Progenitor cell of endocrine pancreas (in vitro differentiated cells): ENCODE measurements around the gene ZNF343. TPM values are rescaled to one million over a fixed set of nuclear protein-coding genes. Genes with fewer than 3 reads are reported as not detected.

Experiments used
- DNase-seq: peaks from one replicate; pipeline ENCODE4 v3.0.0; 2021; ENCODE audit warnings: low spot score; ENCODE audit not compliant: unreplicated experiment
- H3K27ac Mint-ChIP-seq: 2 replicates; pipeline ENCODE4 v1.8.0; 2021; ENCODE audit warnings: mild to moderate bottlenecking, moderate library complexity, mixed read lengths
- H3K27me3 Mint-ChIP-seq: 2 replicates; pipeline ENCODE4 v1.8.0; 2021; ENCODE audit warnings: mixed read lengths
- H3K36me3 Mint-ChIP-seq: 2 replicates; pipeline ENCODE4 v1.8.0; 2022; ENCODE audit warnings: mixed read lengths; ENCODE audit not compliant: insufficient read depth
- H3K4me1 Mint-ChIP-seq: 2 replicates; pipeline ENCODE4 v1.8.0; 2021; ENCODE audit warnings: low read depth, mixed read lengths
- H3K4me3 Mint-ChIP-seq: 2 replicates; pipeline ENCODE4 v1.8.0; 2021; ENCODE audit warnings: low read depth, mild to moderate bottlenecking, moderate library complexity, mixed read lengths
- H3K9me3 Mint-ChIP-seq: 2 replicates; pipeline ENCODE4 v1.8.0; 2021; ENCODE audit warnings: low read depth, mixed read lengths
- total RNA-seq: library from RNA; stranded (reverse); gene quantifications from 2 replicates; pipeline ENCODE4 v1.2.1, GENCODE V29; 2021
- TF ChIP-seq, protein P1 (sequence below): fragments of 200-600 bp; sonication (generic); IDR thresholded peaks from one replicate; pipeline ENCODE4 v1.5.0; 2021; ENCODE audit warnings: antibody characterized with exemption, mild to moderate bottlenecking; ENCODE audit not compliant: unreplicated experiment

The ZNF343 gene
- total RNA-seq, 1 donor from 2014 or later, result 13.1 TPM

DNA sequence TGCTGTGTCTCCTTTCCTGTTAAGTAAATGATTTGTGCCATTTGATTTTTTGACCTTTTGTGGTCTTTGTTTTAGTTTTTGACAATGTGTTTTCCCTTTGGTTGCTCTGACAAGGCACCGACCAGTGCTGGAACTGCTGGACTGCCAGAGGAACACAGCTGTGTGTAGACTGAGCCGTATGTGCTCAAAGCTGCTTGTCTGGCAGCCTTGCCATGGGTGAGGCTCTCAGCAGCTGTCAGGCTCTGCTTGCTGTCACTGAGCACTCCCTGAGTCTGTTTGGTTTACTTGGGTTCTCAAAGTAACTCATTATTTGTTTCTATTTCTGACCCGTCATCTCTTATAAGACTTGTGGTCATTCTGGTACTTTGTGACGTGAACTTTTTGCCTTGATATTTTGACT, 23.1 kb downstream of the ZNF343 start:
- DNase-seq, result no peak
- Mint-ChIP-seq H3K9me3 (no peaks in the 10 kb centered on the region), H3K27ac (no peak overlapping the region), H3K36me3 (peaks cover 25% of the 10 kb centered on the region), H3K4me3 (no peak overlapping the region), H3K27me3 (no peaks in the 10 kb centered on the region), H3K4me1 (no peaks in the 10 kb centered on the region)
- TF ChIP-seq, protein P1, sequence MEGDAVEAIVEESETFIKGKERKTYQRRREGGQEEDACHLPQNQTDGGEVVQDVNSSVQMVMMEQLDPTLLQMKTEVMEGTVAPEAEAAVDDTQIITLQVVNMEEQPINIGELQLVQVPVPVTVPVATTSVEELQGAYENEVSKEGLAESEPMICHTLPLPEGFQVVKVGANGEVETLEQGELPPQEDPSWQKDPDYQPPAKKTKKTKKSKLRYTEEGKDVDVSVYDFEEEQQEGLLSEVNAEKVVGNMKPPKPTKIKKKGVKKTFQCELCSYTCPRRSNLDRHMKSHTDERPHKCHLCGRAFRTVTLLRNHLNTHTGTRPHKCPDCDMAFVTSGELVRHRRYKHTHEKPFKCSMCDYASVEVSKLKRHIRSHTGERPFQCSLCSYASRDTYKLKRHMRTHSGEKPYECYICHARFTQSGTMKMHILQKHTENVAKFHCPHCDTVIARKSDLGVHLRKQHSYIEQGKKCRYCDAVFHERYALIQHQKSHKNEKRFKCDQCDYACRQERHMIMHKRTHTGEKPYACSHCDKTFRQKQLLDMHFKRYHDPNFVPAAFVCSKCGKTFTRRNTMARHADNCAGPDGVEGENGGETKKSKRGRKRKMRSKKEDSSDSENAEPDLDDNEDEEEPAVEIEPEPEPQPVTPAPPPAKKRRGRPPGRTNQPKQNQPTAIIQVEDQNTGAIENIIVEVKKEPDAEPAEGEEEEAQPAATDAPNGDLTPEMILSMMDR, result no peak

GRCh38 chr20:2485080-2485479, 23.6 kb downstream of the ZNF343 start:
- DNase-seq, result no peak
- Mint-ChIP-seq H3K27me3 (no peaks in the 10 kb centered on the region), H3K27ac (no peak overlapping the region), H3K36me3 (peaks cover 25% of the 10 kb centered on the region), H3K9me3 (no peaks in the 10 kb centered on the region), H3K4me1 (no peaks in the 10 kb centered on the region), H3K4me3 (no peak overlapping the region)
- TF ChIP-seq, protein P1, result no peak

GRCh38 chr20:2483504-2483903, 25.2 kb downstream of the ZNF343 start:
- Mint-ChIP-seq H3K27ac (no peak overlapping the region), H3K27me3 (no peaks in the 10 kb centered on the region), H3K4me3 (no peak overlapping the region), H3K4me1 (no peaks in the 10 kb centered on the region), H3K36me3 (peaks cover 23% of the 10 kb centered on the region), H3K9me3 (no peaks in the 10 kb centered on the region)
- TF ChIP-seq, protein P1, result no peak
- DNase-seq, result no peak

DNA sequence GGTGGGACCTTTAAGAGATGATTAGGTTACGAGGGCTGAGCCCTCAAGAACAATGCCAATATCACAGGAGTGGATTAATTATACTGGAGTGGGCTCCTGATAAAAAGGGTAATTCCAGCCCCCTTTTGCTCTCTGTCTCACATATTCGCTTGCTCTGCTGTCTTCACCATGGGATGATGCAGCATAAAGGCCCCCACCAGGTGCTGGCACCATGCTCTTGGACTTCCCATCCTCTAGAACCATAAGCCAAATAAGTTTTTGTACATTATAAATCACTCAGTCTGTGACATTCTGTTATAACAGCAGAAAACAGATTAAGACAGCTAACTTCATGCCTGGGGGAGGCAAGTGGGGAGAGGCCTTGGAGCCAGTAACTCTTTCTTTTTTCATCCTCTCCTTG, 28.3 kb downstream of the ZNF343 start:
- Mint-ChIP-seq H3K4me1 (peaks cover 3% of the 10 kb centered on the region), H3K9me3 (no peaks in the 10 kb centered on the region), H3K4me3 (no peak overlapping the region), H3K27me3 (no peaks in the 10 kb centered on the region), H3K27ac (no peak overlapping the region), H3K36me3 (peaks cover 21% of the 10 kb centered on the region)
- DNase-seq, result no peak
- TF ChIP-seq, protein P1, result no peak

GRCh38 chr20:2476742-2477615, 31.7 kb downstream of the ZNF343 start:
- TF ChIP-seq, protein P1, result no peak
- no peak for DNase-seq
- peaks cover 3% of the 10 kb centered on the region for H3K4me1 Mint-ChIP-seq
- H3K36me3 Mint-ChIP-seq, result peaks cover 8% of the 10 kb centered on the region
- H3K27ac Mint-ChIP-seq, result no peak overlapping the region
- H3K9me3 Mint-ChIP-seq, result no peaks in the 10 kb centered on the region
- H3K27me3 Mint-ChIP-seq, result no peaks in the 10 kb centered on the region
- no peak overlapping the region for H3K4me3 Mint-ChIP-seq
